ENCODE measurements around the gene LAS1L. TPM values are rescaled to one million over a fixed set of nuclear protein-coding genes. Genes with fewer than 3 reads are reported as not detected.
"Not testable (repeated sequence)": the region's sequence is repeated elsewhere in the genome, so short reads cannot be mapped to it uniquely, and the experiment has no call there.

Gene LAS1L
- total RNA-seq, 1 donor from 2014 or later = 8.8 TPM

DNA sequence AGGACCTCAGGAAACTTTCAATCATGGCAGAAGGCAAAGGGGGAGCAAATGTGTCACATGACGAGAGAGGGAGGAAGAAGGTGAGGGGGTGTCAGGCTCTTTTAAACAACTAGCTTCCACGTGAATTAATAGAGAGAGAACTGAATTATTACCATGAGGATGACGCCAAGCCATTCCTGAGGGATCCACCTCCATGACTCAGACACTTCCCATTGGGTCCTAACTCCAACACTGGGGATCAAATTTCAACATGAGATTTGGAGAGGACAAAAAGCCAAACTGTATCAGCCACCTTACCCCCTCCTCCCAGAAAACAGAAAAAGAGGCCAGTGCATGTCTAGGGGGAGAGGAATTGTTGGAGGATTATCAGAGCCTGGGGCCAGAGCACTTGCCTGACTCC lies 40.4 kb upstream of the LAS1L start:
- intact Hi-C loops (cut with DNase I) = no loop called here
- Histone ChIP-seq H3K27ac (no peak overlapping the region), H3K4me3 (no peak overlapping the region), H3K9me3 (no peaks in the 10 kb centered on the region), H3K4me1 (no peaks in the 10 kb centered on the region), H3K36me3 (no peaks in the 10 kb centered on the region), H3K27me3 (no peaks in the 10 kb centered on the region)
- TF ChIP-seq, protein P1, sequence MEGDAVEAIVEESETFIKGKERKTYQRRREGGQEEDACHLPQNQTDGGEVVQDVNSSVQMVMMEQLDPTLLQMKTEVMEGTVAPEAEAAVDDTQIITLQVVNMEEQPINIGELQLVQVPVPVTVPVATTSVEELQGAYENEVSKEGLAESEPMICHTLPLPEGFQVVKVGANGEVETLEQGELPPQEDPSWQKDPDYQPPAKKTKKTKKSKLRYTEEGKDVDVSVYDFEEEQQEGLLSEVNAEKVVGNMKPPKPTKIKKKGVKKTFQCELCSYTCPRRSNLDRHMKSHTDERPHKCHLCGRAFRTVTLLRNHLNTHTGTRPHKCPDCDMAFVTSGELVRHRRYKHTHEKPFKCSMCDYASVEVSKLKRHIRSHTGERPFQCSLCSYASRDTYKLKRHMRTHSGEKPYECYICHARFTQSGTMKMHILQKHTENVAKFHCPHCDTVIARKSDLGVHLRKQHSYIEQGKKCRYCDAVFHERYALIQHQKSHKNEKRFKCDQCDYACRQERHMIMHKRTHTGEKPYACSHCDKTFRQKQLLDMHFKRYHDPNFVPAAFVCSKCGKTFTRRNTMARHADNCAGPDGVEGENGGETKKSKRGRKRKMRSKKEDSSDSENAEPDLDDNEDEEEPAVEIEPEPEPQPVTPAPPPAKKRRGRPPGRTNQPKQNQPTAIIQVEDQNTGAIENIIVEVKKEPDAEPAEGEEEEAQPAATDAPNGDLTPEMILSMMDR (IDR thresholded peaks at IDR 0.05) = no peak
- no peak for DNase-seq (ENCODE audit: low spot score in 2 of 2)

DNA sequence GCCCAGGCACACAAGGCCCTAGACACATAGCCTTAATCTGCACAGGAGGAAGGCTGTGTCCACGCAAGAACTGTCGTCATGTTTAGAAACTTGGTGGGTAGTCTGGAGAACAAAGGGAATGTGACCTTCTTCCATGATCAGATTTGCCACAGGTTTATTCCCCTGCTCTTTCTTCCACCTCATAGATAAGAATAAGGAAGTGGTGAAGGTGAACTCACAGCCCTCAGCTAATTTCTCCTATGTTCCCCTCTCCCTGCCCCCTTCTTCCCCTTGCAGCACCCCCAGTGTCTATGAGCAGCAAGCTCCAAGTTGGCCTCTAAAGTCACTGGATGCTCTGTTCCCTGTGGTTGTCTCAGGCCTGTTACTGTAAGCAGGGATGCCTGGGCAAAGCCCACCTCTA lies 39.8 kb upstream of the LAS1L start:
- Histone ChIP-seq H3K9me3 (no peaks in the 10 kb centered on the region), H3K27ac (no peak overlapping the region), H3K4me3 (no peak overlapping the region), H3K27me3 (no peaks in the 10 kb centered on the region), H3K4me1 (no peaks in the 10 kb centered on the region), H3K36me3 (no peaks in the 10 kb centered on the region)
- intact Hi-C loops (cut with DNase I) = no loop called here
- TF ChIP-seq, protein P1 (IDR thresholded peaks at IDR 0.05) = no peak
- DNase-seq (ENCODE audit: low spot score in 2 of 2) = no peak

DNA sequence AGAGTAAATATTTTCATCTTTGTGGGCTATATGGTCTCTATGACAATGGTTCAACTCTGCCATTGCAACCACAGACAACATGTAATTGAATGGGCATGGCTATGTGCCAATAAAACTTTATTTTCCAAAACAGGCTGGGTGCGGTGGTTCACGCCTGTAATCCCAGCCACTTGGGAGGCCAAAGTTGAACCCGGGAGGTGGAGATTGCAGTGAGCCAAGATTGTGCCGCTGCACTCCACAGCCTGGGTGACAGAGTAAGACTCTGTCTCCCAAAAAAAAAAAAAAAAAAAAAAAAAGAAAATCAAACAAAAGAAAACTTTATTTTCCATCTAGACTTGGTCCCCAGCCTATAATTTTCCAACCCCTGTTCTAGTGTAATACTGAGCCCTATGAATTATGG lies 38.4 kb upstream of the LAS1L start:
- H3K27me3 ChIP-seq = peaks cover 3% of the 10 kb centered on the region
- DNase-seq (ENCODE audit: low spot score in 2 of 2) = no peak
- H3K4me1 ChIP-seq = no peaks in the 10 kb centered on the region
- TF ChIP-seq, protein P1 (IDR thresholded peaks at IDR 0.05) = no peak
- no peaks in the 10 kb centered on the region for H3K9me3 ChIP-seq
- no peak overlapping the region for H3K4me3 ChIP-seq
- intact Hi-C loops (cut with DNase I) = no loop called here
- H3K27ac ChIP-seq = no peak overlapping the region
- no peaks in the 10 kb centered on the region for H3K36me3 ChIP-seq

DNA sequence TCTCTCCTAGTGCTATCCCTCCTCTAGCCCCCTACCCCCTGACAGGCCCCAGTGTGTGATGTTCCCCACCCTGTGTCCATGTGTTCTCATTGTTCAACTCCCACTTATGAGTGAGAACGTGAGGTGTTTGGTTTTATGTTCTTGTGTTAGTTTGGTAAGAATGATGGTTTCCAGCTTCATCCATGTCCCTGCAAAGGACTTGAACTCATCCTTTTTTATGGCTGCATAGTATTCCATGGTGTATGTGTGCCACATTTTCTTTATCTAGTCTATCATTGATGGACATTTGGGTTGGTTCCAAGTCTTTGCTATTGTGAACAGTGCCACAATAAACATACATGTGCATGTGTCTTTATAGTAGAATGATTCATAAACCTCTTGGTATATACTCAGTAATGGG lies 28.3 kb upstream of the LAS1L start:
- H3K4me1 ChIP-seq; intact Hi-C loops (cut with DNase I); H3K27ac ChIP-seq; H3K4me3 ChIP-seq; H3K9me3 ChIP-seq; H3K27me3 ChIP-seq; H3K36me3 ChIP-seq; DNase-seq (ENCODE audit: low spot score in 2 of 2): not testable (repeated sequence)

DNA sequence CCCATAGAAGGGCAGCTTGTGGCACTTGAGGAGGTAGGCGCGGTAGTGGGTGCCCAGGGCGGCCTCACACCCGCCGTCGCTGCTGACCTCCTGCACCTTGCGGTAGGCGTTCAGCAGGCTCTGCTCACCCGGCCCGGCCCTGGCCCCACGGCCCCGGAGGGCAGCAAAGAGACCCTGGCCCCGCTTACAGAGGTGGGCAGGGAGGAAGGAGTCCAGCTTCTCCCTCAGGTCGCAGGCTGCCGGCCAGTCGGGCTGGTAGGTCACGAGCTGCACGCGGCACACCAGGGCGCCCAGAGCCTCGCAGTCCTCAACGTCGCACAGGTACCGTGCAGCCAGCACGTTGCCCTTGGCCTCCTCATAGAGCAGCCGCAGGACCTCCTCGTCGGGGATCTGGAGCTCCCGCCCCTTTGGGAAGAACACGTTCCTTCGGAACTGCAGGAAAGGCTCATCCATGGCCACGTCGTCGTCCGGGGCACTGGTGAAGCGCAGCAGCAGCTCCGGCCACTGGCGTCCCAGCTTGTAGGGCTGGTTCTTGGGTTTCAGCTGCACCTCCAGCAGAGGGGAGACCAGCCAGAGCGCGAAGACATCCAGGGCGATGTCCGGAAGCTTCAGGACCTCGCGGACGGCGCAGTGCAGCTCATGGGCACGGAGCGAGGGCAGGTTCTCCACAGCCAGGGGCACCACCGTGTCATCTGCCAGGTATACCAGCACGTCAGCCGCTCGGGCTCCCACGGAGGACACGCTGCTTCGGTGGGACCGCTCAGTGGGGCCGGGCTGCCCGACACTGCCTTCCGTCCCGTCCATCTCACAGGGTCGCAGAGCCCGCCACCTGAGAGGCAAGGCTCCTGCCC lies 17.1 kb upstream of the LAS1L start:
- H3K4me1 ChIP-seq = no peaks in the 10 kb centered on the region
- DNase-seq (ENCODE audit: low spot score in 2 of 2) = no peak
- intact Hi-C loops (cut with DNase I) = no loop called here
- H3K27me3 ChIP-seq = no peaks in the 10 kb centered on the region
- H3K36me3 ChIP-seq = no peaks in the 10 kb centered on the region
- TF ChIP-seq, protein P1 (IDR thresholded peaks at IDR 0.05) = no peak
- no peaks in the 10 kb centered on the region for H3K9me3 ChIP-seq
- no peak overlapping the region for H3K4me3 ChIP-seq
- no peak overlapping the region for H3K27ac ChIP-seq

DNA sequence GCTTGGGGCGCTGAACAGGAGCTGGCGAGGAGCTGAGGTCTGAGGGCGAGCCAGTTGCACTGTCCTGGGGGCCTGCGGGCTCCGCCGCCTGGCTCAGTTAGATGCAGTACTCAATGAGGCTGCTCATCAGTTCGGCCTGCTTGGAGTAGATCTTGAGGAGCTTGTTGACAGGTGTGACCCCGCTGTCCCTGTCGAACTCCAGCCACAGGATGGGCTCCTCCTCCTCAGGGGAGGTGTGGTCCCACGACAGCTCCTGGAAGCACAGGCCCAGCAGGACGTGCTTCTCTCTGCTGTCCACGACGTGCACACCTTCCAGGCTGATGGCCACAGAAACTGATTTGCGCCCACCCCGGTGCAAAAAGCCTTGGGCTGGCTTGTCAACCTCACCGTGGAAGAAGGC lies 16.5 kb upstream of the LAS1L start:
- no peaks in the 10 kb centered on the region for H3K36me3 ChIP-seq
- no peaks in the 10 kb centered on the region for H3K9me3 ChIP-seq
- H3K27ac ChIP-seq = no peak overlapping the region
- no peaks in the 10 kb centered on the region for H3K27me3 ChIP-seq
- H3K4me3 ChIP-seq = no peak overlapping the region
- TF ChIP-seq, protein P1 (IDR thresholded peaks at IDR 0.05) = no peak
- no peaks in the 10 kb centered on the region for H3K4me1 ChIP-seq
- intact Hi-C loops (cut with DNase I) = no loop called here
- no peak for DNase-seq (ENCODE audit: low spot score in 2 of 2)

Data from ascending aorta (tissue), 2 donors.